Prostate gland (tissue), 2 donors: ENCODE measurements around the gene MMP25. TPM values are rescaled to one million over a fixed set of nuclear protein-coding genes. Genes with fewer than 3 reads are reported as not detected.

Source experiments
- DNase-seq: peaks from one replicate; pipeline ENCODE4 v3.0.0-alpha.2; 2019; ENCODE audit warnings: low spot score
- H3K27ac ChIP-seq, 2 donors: fragments of 200-600 bp; sonication (generic); 2 replicates each; pipeline ENCODE4 v1.5.1; 2017 to 2019
- H3K27me3 ChIP-seq: fragments of 200-600 bp; sonication (generic); replicated peaks from 2 replicates; pipeline ENCODE4 v1.5.1; 2019; ENCODE audit not compliant: insufficient read depth
- H3K36me3 ChIP-seq, 2 donors: fragments of 200-600 bp; sonication (generic); 1 replicate in 1 of 2; 2 replicates in 1 of 2; pipeline versions ENCODE4 v1.5.1 to v1.8.1; 2017 to 2019
- H3K4me1 ChIP-seq: fragments of 200-600 bp; sonication (generic); replicated peaks from 2 replicates; pipeline ENCODE4 v1.5.1; 2019
- H3K4me3 ChIP-seq, 2 donors: fragments of 200-600 bp; sonication (generic); 2 replicates each; pipeline ENCODE4 v1.5.1; 2017 to 2019
- H3K9me3 ChIP-seq: fragments of 200-600 bp; sonication (generic); 2 replicates; pipeline ENCODE4 v1.5.1; 2017
- POLR2A ChIP-seq: fragments of 450-650 bp; IDR thresholded peaks from one replicate; pipeline ENCODE4 v1.6.1; 2016; ENCODE audit warnings: antibody characterized with exemption, mild to moderate bottlenecking
- POLR2AphosphoS5 ChIP-seq: sonication (generic); formaldehyde crosslinking; IDR thresholded peaks from one replicate; pipeline ENCODE4 v1.6.1; 2017; ENCODE audit warnings: antibody characterized with exemption
- WGBS: methylation state at CpG from one replicate; pipeline ENCODE4 v1.1.5; 2018; 5-methylcytosine and 5-hydroxymethylcytosine counted together
- intact Hi-C: fragments of 100-400 bp; cut with DNase I; formaldehyde crosslinking; loops from one replicate; pipeline ENCODE4 v1.14.2; 2022
- total RNA-seq, 2 donors: library from RNA; depleted of rRNA; stranded (reverse); fragments of >200 nt; gene quantifications; one replicate each; pipeline ENCODE4 v1.1.0, GENCODE V29; 2016
- TF ChIP-seq, protein P1 (sequence below), 4 experiments: fragments of 200-600 bp in 2 of 4; fragments of 450-650 bp in 2 of 4; sonication (generic) in 2 of 4; IDR thresholded peaks; 1 replicate in 3 of 4; 2 replicates in 1 of 4; pipeline ENCODE4 v1.5.1; 2016 to 2019; ENCODE audit warnings: antibody characterized with exemption in 4 of 4, mild to moderate bottlenecking in 2 of 4, moderate library complexity in 2 of 4

The MMP25 gene
- total RNA-seq, 2 donors from 2014 or later: 0.74 to 1.4 TPM

GRCh38 chr16:3088925-3089716 lies 42.8 kb downstream of the MMP25 start:
- no peak overlapping the region for H3K4me3 ChIP-seq
- H3K36me3 ChIP-seq: no peaks in the 10 kb centered on the region
- WGBS: 93% methylated on average over 68 of the region's 71 CpGs
- DNase-seq: no peak
- no peaks in the 10 kb centered on the region for H3K27me3 ChIP-seq
- intact Hi-C loops: no loop called here
- H3K9me3 ChIP-seq: no peaks in the 10 kb centered on the region
- no peak overlapping the region for H3K27ac ChIP-seq
- H3K4me1 ChIP-seq: no peaks in the 10 kb centered on the region
- TF ChIP-seq, protein P1, sequence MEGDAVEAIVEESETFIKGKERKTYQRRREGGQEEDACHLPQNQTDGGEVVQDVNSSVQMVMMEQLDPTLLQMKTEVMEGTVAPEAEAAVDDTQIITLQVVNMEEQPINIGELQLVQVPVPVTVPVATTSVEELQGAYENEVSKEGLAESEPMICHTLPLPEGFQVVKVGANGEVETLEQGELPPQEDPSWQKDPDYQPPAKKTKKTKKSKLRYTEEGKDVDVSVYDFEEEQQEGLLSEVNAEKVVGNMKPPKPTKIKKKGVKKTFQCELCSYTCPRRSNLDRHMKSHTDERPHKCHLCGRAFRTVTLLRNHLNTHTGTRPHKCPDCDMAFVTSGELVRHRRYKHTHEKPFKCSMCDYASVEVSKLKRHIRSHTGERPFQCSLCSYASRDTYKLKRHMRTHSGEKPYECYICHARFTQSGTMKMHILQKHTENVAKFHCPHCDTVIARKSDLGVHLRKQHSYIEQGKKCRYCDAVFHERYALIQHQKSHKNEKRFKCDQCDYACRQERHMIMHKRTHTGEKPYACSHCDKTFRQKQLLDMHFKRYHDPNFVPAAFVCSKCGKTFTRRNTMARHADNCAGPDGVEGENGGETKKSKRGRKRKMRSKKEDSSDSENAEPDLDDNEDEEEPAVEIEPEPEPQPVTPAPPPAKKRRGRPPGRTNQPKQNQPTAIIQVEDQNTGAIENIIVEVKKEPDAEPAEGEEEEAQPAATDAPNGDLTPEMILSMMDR (IDR thresholded peaks at IDR 0.05): no peak
- TF ChIP-seq POLR2AphosphoS5 (no peak), POLR2A (no peak)

GRCh38 chr16:3089717-3090592 lies 43.6 kb downstream of the MMP25 start:
- no peaks in the 10 kb centered on the region for H3K9me3 ChIP-seq
- H3K27me3 ChIP-seq: no peaks in the 10 kb centered on the region
- H3K4me1 ChIP-seq: no peaks in the 10 kb centered on the region
- no peak for DNase-seq
- intact Hi-C loops: no loop called here
- no peak for TF ChIP-seq POLR2AphosphoS5
- TF ChIP-seq POLR2A: no peak
- TF ChIP-seq, protein P1 (IDR thresholded peaks at IDR 0.05): no peak
- WGBS: 99% methylated on average over 41 of the region's 81 CpGs
- no peaks in the 10 kb centered on the region for H3K36me3 ChIP-seq
- no peak overlapping the region for H3K4me3 ChIP-seq
- H3K27ac ChIP-seq: no peak overlapping the region

DNA sequence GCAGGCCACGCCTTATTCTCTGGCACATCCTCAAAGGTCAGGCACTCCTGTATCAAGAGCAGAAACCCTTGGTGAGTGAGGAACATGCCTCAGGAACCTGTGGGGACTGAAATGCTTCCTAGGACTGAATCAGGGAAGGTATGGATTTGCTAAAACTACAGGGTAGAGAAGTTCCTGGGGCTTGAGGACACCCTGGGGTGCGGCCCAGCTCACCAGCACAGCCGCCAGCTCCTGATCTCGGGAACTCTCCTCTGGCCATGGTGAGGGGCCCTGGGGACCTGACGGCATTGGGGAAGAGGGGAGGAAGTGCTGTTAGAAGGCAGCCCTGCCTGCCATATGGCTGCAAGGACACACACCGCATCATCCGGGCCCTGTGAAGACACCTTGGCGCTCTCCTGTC lies 45.2 kb downstream of the MMP25 start:
- H3K27ac ChIP-seq: no peak overlapping the region

DNA sequence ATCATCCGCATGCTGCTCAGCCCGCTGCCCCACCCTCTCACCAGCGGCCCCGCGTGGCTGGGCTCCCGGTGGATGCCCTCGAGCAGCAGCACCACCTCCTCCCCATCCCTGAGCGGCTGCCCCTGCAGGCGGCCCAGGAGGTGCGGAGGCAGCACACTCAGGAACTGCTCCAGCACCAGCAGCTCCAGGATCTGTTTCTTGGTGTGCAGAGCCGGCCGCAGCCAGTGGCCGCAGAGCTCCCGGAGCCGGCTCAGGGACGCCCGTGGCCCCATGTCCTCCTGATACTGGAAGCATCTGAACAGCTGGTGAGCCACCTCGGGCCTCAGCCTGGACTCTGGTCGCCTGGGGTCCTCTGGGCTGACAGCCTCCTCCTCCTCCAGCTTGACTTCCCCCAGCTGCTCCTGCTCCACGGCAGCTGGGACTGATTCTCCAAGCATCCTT lies 46.2 kb downstream of the MMP25 start:
- Histone ChIP-seq H3K4me3 (no peak overlapping the region), H3K27me3 (no peaks in the 10 kb centered on the region), H3K9me3 (no peaks in the 10 kb centered on the region), H3K36me3 (no peaks in the 10 kb centered on the region), H3K4me1 (no peaks in the 10 kb centered on the region), H3K27ac (no peak overlapping the region)
- DNase-seq: no peak
- intact Hi-C loops: no loop called here
- TF ChIP-seq, protein P1 (IDR thresholded peaks at IDR 0.05): no peak
- TF ChIP-seq POLR2A (no peak), POLR2AphosphoS5 (no peak)
- 66% methylated on average over 20 of the region's 20 CpGs for WGBS

More for the DNA sequence above, 45.2 kb downstream of the MMP25 start:
- H3K4me1 ChIP-seq: no peaks in the 10 kb centered on the region
- DNase-seq: no peak
- H3K27me3 ChIP-seq: no peaks in the 10 kb centered on the region
- no peaks in the 10 kb centered on the region for H3K36me3 ChIP-seq
- H3K4me3 ChIP-seq: no peak overlapping the region
- 86% methylated on average over 8 of the region's 8 CpGs for WGBS
- intact Hi-C loops: no loop called here
- no peaks in the 10 kb centered on the region for H3K9me3 ChIP-seq
- TF ChIP-seq POLR2AphosphoS5: no peak
- TF ChIP-seq, protein P1 (IDR thresholded peaks at IDR 0.05): no peak
- TF ChIP-seq POLR2A: no peak
